Upper lobe of right lung (tissue), 1 donor: ENCODE results near the gene TAS2R60. TPM values are rescaled to one million over a fixed set of nuclear protein-coding genes. Genes with fewer than 3 reads are reported as not detected.

Experiments
- ATAC-seq: fragments of 200-7000 bp; cut with Tn5 transposase; one replicate; pipeline ENCODE4 v1.9.1; 2020; ENCODE audit warnings: mild to moderate bottlenecking, moderate library complexity
- DNase-seq: peaks from one replicate; pipeline ENCODE4 v3.0.0-alpha.2; 2020
- H3K27ac ChIP-seq: fragments of 200-600 bp; one replicate; pipeline ENCODE4 v1.8.0; 2022
- H3K27me3 ChIP-seq: fragments of 200-600 bp; one replicate; pipeline ENCODE4 v1.8.0; 2022; ENCODE audit warnings: mild to moderate bottlenecking
- H3K36me3 ChIP-seq: fragments of 200-600 bp; one replicate; pipeline ENCODE4 v1.8.0; 2022
- H3K4me1 ChIP-seq: fragments of 200-600 bp; one replicate; pipeline ENCODE4 v1.8.0; 2022
- H3K4me3 ChIP-seq: fragments of 200-600 bp; one replicate; pipeline ENCODE4 v1.8.0; 2022; ENCODE audit warnings: mild to moderate bottlenecking
- H3K9me3 ChIP-seq: fragments of 200-600 bp; one replicate; pipeline ENCODE4 v1.8.0; 2022
- intact Hi-C: fragments of 100-400 bp; cut with DNase I; formaldehyde crosslinking; loops from one replicate; pipeline ENCODE4 v1.11.0; 2022
- total RNA-seq: library from RNA; stranded (reverse); fragmentation: NEBNext Ultra II Directional; extraction: Animal tissue kit (Norgen Biotek cat#: 25700); gene quantifications from one replicate; pipeline ENCODE4 v1.2.1, GENCODE V29; 2021
- TF ChIP-seq, protein P1 (sequence below): fragments of 200-600 bp; IDR thresholded peaks from one replicate; pipeline ENCODE4 v1.8.0; 2022; ENCODE audit warnings: antibody characterized with exemption
- donor health status: DM: no; HTN: yes; CAD: no; lungs with severe emphysema.

The TAS2R60 gene
- total RNA-seq, 1 donor from 2014 or later, result not detected

DNA sequence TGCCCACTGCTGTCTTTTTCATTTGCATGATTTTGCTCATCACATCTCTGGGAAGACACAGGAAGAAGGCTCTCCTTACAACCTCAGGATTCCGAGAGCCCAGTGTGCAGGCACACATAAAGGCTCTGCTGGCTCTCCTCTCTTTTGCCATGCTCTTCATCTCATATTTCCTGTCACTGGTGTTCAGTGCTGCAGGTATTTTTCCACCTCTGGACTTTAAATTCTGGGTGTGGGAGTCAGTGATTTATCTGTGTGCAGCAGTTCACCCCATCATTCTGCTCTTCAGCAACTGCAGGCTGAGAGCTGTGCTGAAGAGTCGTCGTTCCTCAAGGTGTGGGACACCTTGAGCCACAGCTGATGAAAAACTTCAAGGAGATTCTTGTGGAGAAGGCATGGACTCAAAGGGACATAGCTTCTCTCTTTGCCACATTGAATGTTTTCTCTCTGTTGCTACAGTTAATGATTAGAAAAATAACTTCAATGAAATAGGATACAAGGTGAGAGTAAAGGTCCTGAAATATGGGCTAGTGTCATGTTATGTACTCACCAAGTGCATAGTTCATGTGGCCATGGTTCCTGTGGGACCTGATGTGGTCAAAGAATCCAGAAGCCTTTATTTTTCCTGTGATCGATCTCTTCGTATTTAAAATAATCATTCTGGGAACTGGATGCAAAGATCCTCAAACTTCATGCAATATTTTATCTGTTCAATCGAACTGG, 970 bp downstream of the TAS2R60 start:
- Histone ChIP-seq H3K27me3 (no peaks in the 10 kb centered on the region), H3K4me3 (no peak overlapping the region), H3K9me3 (no peaks in the 10 kb centered on the region), H3K4me1 (no peaks in the 10 kb centered on the region), H3K27ac (no peak overlapping the region), H3K36me3 (no peaks in the 10 kb centered on the region)
- no peak for ATAC-seq
- intact Hi-C loops, result no loop called here
- no peak for DNase-seq
- TF ChIP-seq, protein P1, sequence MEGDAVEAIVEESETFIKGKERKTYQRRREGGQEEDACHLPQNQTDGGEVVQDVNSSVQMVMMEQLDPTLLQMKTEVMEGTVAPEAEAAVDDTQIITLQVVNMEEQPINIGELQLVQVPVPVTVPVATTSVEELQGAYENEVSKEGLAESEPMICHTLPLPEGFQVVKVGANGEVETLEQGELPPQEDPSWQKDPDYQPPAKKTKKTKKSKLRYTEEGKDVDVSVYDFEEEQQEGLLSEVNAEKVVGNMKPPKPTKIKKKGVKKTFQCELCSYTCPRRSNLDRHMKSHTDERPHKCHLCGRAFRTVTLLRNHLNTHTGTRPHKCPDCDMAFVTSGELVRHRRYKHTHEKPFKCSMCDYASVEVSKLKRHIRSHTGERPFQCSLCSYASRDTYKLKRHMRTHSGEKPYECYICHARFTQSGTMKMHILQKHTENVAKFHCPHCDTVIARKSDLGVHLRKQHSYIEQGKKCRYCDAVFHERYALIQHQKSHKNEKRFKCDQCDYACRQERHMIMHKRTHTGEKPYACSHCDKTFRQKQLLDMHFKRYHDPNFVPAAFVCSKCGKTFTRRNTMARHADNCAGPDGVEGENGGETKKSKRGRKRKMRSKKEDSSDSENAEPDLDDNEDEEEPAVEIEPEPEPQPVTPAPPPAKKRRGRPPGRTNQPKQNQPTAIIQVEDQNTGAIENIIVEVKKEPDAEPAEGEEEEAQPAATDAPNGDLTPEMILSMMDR, result no peak

DNA sequence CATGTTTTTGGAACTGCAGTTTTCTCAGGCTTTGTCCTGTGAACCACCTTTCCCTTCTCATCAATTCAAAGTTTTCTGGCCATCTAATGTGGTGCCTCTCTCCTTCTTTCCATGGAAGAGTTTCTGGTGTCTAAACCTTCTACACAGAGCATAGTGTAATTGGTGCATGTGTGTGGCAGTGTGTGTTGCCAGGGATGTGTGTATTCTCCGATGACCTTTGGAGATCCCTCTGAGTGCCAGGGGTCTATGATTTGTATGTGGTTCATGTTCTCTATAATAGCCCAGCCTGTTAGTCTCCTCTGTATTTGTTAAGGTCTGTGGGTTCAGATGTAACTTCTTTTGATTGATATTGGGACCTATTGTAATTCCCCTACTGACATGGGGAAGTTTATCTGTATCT, 1.5 kb downstream of the TAS2R60 start:
- Histone ChIP-seq H3K36me3 (no peaks in the 10 kb centered on the region), H3K9me3 (no peaks in the 10 kb centered on the region), H3K4me3 (no peak overlapping the region), H3K4me1 (no peaks in the 10 kb centered on the region), H3K27me3 (no peaks in the 10 kb centered on the region), H3K27ac (no peak overlapping the region)
- ATAC-seq (no peak), DNase-seq (no peak)
- intact Hi-C loops, result no loop called here
- TF ChIP-seq, protein P1, result no peak

DNA sequence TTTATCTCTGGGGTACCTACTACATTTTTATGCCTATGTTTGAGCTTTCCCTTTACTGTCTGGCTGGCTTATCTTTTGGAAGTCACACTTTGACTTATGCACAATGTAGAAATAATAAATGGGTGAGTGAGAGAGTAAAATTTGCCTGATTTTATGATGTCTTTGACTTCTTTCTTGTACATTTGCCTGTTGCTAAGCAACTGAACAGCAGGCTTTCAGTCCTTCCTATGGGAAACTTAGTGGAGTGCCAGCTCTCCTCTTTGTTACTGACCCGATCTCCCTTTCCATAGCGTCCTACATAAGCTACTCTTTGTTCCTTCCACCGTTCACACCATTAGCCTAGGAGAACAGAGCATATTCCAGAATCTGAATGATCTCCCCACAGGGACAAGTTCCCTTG, 4.2 kb downstream of the TAS2R60 start:
- TF ChIP-seq, protein P1, result no peak
- no peak overlapping the region for H3K4me3 ChIP-seq
- DNase-seq, result no peak

DNA sequence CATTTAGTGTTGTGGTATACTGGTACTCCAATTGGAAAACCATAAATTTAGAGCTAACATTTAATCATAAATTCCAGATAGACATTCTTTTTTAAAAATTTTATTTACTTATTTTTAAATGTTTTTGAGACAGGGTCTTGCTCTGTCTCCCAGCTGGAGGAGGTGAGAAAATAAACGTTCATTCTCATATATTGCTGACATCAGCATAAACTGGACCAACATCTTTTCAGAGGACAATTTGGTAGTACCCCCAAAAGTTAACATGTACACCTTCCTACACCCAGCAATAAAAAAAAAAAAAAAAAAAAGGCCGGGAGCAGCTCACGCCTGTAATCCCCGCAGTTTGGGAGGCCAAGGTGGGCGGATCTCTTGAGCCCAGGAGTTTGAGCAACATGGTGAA, 5.2 kb downstream of the TAS2R60 start:
- no peak overlapping the region for H3K27ac ChIP-seq
- H3K27me3 ChIP-seq, result no peaks in the 10 kb centered on the region
- no peaks in the 10 kb centered on the region for H3K36me3 ChIP-seq
- intact Hi-C loops, result no loop called here
- H3K9me3 ChIP-seq, result no peaks in the 10 kb centered on the region
- no peak for DNase-seq
- TF ChIP-seq, protein P1, result no peak
- H3K4me3 ChIP-seq, result no peak overlapping the region
- H3K4me1 ChIP-seq, result no peaks in the 10 kb centered on the region
- ATAC-seq, result no peak

More for the DNA sequence above, 4.2 kb downstream of the TAS2R60 start:
- no peaks in the 10 kb centered on the region for H3K4me1 ChIP-seq
- no peaks in the 10 kb centered on the region for H3K9me3 ChIP-seq
- no peaks in the 10 kb centered on the region for H3K36me3 ChIP-seq
- no peaks in the 10 kb centered on the region for H3K27me3 ChIP-seq
- no peak overlapping the region for H3K27ac ChIP-seq
- ATAC-seq, result no peak
- intact Hi-C loops, result no loop called here

DNA sequence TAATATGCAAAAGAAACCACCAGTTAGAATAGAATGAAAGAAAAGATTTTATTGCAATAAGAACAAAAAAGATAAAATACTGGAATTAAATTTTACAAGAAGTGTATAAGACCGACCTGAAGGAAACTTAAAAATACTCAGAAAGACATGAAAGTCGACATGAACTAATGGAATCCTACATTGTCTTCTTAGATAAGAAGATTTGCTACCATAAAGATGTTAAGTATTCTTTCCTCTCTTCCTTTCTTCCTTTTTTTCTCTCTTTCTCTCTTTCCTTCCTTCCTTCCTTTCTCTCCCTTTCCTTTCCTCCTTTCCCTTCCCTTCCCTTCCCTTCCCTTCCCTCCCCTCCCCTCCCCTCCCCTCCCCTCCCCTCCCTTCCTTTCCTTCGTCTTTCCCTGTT, 6.5 kb downstream of the TAS2R60 start:
- no peak for DNase-seq
- Histone ChIP-seq H3K36me3 (no peaks in the 10 kb centered on the region), H3K4me3 (no peak overlapping the region), H3K27me3 (no peaks in the 10 kb centered on the region), H3K27ac (no peak overlapping the region), H3K4me1 (no peaks in the 10 kb centered on the region), H3K9me3 (no peaks in the 10 kb centered on the region)
- TF ChIP-seq, protein P1, result no peak
- intact Hi-C loops, result no loop called here
- no peak for ATAC-seq

DNA sequence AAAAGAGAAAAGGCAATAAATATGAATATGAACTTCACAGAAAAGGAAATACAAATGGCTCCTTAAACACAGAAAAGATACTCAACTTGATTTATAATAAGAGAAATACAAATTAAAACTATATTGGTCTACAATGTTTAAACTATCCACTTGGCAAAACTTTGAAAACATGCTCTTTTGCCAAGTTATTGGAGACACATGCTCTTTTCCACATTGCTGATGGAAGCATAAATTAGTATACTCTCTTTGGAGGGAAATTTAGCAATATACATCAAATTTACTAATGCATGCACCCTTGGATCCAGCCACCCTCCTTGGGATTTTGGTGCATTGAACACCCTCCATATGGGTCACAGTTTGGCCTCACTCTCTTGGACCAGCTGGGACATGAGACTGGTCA, 7.9 kb downstream of the TAS2R60 start:
- ATAC-seq (no peak), DNase-seq (no peak)
- no peaks in the 10 kb centered on the region for H3K4me1 ChIP-seq
- no peak overlapping the region for H3K27ac ChIP-seq
- H3K36me3 ChIP-seq, result no peaks in the 10 kb centered on the region
- H3K9me3 ChIP-seq, result no peaks in the 10 kb centered on the region
- no peaks in the 10 kb centered on the region for H3K27me3 ChIP-seq
- TF ChIP-seq, protein P1, result no peak
- no peak overlapping the region for H3K4me3 ChIP-seq
- intact Hi-C loops, result no loop called here
